Esophagus muscularis mucosa (tissue), 4 donors: ENCODE measurements around the gene PLA2G6. TPM values are rescaled to one million over a fixed set of nuclear protein-coding genes. Genes with fewer than 3 reads are reported as not detected.

Source experiments
- DNase-seq: peaks from one replicate; pipeline ENCODE4 v3.0.0-alpha.2; 2017; ENCODE audit errors: extremely low spot score
- H3K27ac ChIP-seq, 4 donors: fragments of 200-600 bp; sonication (generic); replicated peaks in 1 of 4; 1 replicate in 3 of 4; 2 replicates in 1 of 4; pipeline ENCODE4 v1.5.1; 2016 to 2019; ENCODE audit warnings: mild to moderate bottlenecking in 1 of 4
- H3K27me3 ChIP-seq, 4 donors: fragments of 200-600 bp; sonication (generic); one replicate each; pipeline versions ENCODE4 v1.5.1 to v1.6.0; 2016 to 2019
- H3K36me3 ChIP-seq, 4 donors: fragments of 200-600 bp; sonication (generic); one replicate each; pipeline ENCODE4 v1.5.1; 2016 to 2019
- H3K4me1 ChIP-seq, 4 donors: fragments of 200-600 bp; sonication (generic); one replicate each; pipeline ENCODE4 v1.5.1; 2016 to 2019
- H3K4me3 ChIP-seq, 4 donors: fragments of 200-600 bp; sonication (generic); 1 replicate in 2 of 4; 2 replicates in 2 of 4; pipeline ENCODE4 v1.5.1; 2016 to 2019; ENCODE audit warnings: mild to moderate bottlenecking in 4 of 4, moderate library complexity in 1 of 4
- H3K9me3 ChIP-seq, 4 donors: fragments of 200-600 bp; sonication (generic); 1 replicate in 3 of 4; 2 replicates in 1 of 4; pipeline ENCODE4 v1.5.1; 2016 to 2019
- EP300 ChIP-seq: sonication (generic); formaldehyde crosslinking; IDR thresholded peaks from one replicate; pipeline ENCODE4 v1.6.1; 2017; ENCODE audit warnings: antibody characterized with exemption
- POLR2A ChIP-seq: fragments of 450-650 bp; IDR thresholded peaks from one replicate; pipeline ENCODE4 v1.6.1; 2017; ENCODE audit warnings: antibody characterized with exemption, moderate library complexity, mild to moderate bottlenecking, low read depth
- POLR2AphosphoS5 ChIP-seq, 2 donors: sonication (generic); formaldehyde crosslinking; IDR thresholded peaks; one replicate each; pipeline ENCODE4 v1.6.1; 2017; ENCODE audit warnings: antibody characterized with exemption in 2 of 2
- WGBS: methylation state at CpG from one replicate; pipeline ENCODE4 v1.1.5; 2018; 5-methylcytosine and 5-hydroxymethylcytosine counted together
- intact Hi-C: fragments of 100-400 bp; cut with DNase I; formaldehyde crosslinking; loops from one replicate; pipeline ENCODE4 v1.15.1; 2023
- total RNA-seq, 4 donors: library from RNA; depleted of rRNA; stranded (reverse); fragments of >200 nt; gene quantifications; one replicate each; pipeline versions ENCODE4 v1.1.0 to v1.2.1, GENCODE V29; 2016
- TF ChIP-seq, protein P1 (sequence below), 3 experiments: fragments of 200-600 bp in 2 of 3; fragments of 450-650 bp in 1 of 3; sonication (generic) in 2 of 3; IDR thresholded peaks; one replicate each; pipeline ENCODE4 v1.5.1; 2017 to 2019; ENCODE audit warnings: antibody characterized with exemption in 3 of 3, mild to moderate bottlenecking in 2 of 3, moderate library complexity in 1 of 3

PLA2G6 gene
- total RNA-seq, 4 donors from 2014 or later: 13.9 to 18.3 (median 15.6) TPM

DNA sequence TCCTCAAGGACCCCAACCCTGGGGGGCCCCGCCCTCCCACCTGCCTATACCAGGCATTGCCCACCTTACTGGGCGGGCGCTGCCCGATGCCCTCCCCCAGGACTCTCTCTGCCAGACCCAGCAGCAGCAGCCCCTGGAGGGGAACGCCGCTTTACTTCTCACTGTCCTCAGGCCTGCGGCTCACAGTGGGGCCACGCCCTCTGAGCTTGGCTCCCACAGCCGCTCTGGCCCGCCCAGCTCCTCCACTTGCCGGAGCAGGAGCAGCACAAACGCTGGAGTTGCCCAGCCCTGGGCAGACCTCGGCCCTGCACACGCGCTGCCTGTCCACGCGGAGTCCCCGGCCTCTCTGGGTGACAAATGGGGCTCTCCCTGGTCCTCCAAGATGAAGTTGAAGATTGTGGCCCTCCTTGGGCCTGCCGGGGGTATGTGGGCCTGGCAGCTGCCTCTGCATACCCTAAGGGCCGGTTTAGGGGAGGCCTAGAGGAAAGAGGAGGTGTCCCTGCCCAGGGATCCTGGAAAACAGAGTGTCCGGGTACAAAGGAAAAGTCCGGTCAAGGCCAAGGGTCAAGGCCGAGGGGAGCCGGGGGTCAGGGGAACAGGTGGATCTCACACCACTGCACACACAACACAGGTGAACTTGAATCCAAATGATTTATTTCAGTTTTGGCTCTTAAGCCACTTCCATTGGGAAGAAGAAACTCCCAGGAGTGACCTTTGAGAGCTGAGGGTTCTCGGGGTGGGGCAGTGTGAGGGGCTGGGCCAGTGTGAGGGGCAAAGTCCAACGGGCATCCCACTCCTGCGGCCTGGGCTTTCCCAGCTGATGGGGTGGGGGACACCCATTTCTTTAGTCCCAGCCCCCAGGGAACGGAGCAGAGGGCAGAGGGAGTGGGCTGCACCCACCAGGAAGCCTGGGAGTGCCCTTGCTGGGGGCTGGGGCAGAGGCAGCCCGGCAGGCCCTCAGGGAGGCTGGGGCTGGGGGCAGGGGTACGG lies 70.5 kb downstream of the PLA2G6 start:
- no peak overlapping the region for H3K4me3 ChIP-seq
- TF ChIP-seq, protein P1, sequence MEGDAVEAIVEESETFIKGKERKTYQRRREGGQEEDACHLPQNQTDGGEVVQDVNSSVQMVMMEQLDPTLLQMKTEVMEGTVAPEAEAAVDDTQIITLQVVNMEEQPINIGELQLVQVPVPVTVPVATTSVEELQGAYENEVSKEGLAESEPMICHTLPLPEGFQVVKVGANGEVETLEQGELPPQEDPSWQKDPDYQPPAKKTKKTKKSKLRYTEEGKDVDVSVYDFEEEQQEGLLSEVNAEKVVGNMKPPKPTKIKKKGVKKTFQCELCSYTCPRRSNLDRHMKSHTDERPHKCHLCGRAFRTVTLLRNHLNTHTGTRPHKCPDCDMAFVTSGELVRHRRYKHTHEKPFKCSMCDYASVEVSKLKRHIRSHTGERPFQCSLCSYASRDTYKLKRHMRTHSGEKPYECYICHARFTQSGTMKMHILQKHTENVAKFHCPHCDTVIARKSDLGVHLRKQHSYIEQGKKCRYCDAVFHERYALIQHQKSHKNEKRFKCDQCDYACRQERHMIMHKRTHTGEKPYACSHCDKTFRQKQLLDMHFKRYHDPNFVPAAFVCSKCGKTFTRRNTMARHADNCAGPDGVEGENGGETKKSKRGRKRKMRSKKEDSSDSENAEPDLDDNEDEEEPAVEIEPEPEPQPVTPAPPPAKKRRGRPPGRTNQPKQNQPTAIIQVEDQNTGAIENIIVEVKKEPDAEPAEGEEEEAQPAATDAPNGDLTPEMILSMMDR (IDR thresholded peaks at IDR 0.05): no peak
- TF ChIP-seq POLR2AphosphoS5 (IDR thresholded peaks at IDR 0.05) (no peak), POLR2A (no peak), EP300 (no peak)
- no peaks in the 10 kb centered on the region for H3K27me3 ChIP-seq
- H3K9me3 ChIP-seq: no peaks in the 10 kb centered on the region
- peaks cover 7 to 21% (median 12%) of the 10 kb centered on the region in 4 donors for H3K4me1 ChIP-seq
- no peak overlapping the region for H3K27ac ChIP-seq
- peaks cover 0 to 31% (median 11%) of the 10 kb centered on the region in 4 donors for H3K36me3 ChIP-seq
- intact Hi-C loops: loop anchor here (10.0 kb wide), 1 partner anchor 124 kb away; no protein-coding TSS in a partner anchor
- no peak for DNase-seq
- 93% methylated on average over 21 of the region's 30 CpGs for WGBS

DNA sequence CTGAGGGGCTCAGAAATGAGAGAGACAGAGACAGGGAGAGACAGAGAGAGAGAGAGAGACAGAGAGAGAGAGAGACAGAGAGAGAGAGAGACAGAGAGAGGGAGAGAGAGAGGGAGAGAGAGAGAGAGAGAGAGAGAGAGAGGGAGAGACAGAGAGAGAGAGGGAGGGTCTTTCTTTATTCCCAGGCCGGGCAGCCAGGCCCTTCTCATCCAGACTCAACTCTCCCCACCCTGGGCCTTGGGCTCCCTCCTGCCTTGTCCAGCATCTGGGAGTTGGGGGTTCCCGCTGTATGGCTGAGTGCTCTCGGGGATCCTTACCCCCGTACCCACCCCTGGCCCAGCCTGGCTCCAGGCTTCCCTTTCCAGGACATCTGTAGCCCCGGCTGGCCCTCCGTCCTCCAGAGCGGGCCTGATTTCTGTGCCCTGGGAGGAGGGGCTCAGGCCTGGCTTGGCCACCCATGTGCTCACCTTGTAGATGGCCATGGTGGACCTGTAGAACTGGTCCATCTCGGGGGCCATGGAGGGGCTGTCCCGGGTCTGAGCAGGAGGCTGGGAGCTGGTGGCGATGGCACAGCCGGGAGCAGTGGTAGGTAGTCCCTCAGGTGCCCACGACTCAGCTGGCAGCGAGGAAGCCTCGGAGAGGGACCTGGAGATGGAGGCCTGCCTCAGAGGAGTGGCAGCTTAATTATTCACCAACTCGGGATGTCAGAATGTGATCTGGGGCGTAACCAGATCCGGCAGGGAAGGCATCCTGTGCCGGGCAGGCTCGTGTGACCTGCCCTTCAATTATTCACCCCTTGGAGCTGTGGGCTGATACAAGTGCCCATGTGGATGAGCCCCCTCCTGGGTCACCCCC lies 71.4 kb downstream of the PLA2G6 start, which contains the start of gene BAIAP2L2:
Gene BAIAP2L2, minus strand, starts transcription at position 677 of the 855 bp plus-strand sequence. Its CDS starts 159 bp downstream, at position 518.
- 83% methylated on average over 16 of the region's 19 CpGs for WGBS
- DNase-seq: no peak
- Histone ChIP-seq H3K4me3 (no peak within 1 kb of the TSS), H3K36me3 (peaks cover 0 to 22% (median 7%) of the 10 kb centered on the region in 4 donors), H3K27me3 (no peaks in the 10 kb centered on the region), H3K27ac (no peak within 1 kb of the TSS), H3K9me3 (no peaks in the 10 kb centered on the region), H3K4me1 (peaks cover 7 to 21% (median 12%) of the 10 kb centered on the region in 4 donors)
- TF ChIP-seq EP300 (no peak), POLR2A (no peak), POLR2AphosphoS5 (IDR thresholded peaks at IDR 0.05) (no peak)
- TF ChIP-seq, protein P1 (IDR thresholded peaks at IDR 0.05): no peak
- intact Hi-C loops: loop anchor here (10.0 kb wide), 1 partner anchor 125 kb away; no protein-coding TSS in a partner anchor

DNA sequence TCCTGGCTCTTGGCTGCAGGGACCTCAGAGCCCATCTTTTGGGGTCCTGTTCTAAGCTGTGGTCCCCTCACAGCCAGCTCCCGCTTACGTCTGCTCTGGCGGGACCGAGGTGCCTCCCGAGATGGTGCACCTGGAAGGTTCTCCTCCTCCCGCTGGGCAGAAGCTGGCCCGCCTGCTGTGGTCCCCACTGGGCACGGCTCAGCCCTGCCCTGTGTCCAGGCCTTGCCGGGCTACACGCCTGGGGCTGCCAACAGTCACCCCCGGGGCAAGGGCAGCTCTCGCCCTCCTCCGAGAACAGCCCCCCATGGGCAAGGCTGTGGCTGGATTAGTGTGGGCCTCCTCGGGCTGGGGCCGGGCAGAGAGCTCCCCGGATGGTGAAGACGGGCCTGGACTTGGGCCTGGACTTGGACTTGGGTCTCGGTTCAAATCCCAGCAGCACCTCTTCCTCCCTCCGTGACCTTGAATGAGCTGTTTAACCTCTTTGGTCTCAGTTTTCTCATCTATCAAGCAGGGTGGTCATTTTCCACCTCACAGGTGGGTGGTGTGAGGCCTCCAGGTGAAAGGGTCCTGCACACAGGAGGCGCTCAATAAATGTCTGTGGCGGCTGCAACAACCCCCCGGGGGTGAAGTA lies 72.1 kb downstream of the PLA2G6 start:
- no peak overlapping the region for H3K4me3 ChIP-seq
- H3K9me3 ChIP-seq: no peaks in the 10 kb centered on the region
- H3K36me3 ChIP-seq: peaks cover 0 to 22% (median 7%) of the 10 kb centered on the region in 4 donors
- intact Hi-C loops: loop anchor here (5.0 to 10.0 kb wide), 2 partner anchors 42 to 125 kb away; no protein-coding TSS in a partner anchor
- no peak for DNase-seq
- H3K4me1 ChIP-seq: peaks cover 2 to 16% (median 6%) of the 10 kb centered on the region in 4 donors
- H3K27ac ChIP-seq: no peak overlapping the region
- TF ChIP-seq, protein P1 (IDR thresholded peaks at IDR 0.05): no peak
- H3K27me3 ChIP-seq: no peaks in the 10 kb centered on the region
- WGBS: 93% methylated on average over 15 of the region's 22 CpGs

DNA sequence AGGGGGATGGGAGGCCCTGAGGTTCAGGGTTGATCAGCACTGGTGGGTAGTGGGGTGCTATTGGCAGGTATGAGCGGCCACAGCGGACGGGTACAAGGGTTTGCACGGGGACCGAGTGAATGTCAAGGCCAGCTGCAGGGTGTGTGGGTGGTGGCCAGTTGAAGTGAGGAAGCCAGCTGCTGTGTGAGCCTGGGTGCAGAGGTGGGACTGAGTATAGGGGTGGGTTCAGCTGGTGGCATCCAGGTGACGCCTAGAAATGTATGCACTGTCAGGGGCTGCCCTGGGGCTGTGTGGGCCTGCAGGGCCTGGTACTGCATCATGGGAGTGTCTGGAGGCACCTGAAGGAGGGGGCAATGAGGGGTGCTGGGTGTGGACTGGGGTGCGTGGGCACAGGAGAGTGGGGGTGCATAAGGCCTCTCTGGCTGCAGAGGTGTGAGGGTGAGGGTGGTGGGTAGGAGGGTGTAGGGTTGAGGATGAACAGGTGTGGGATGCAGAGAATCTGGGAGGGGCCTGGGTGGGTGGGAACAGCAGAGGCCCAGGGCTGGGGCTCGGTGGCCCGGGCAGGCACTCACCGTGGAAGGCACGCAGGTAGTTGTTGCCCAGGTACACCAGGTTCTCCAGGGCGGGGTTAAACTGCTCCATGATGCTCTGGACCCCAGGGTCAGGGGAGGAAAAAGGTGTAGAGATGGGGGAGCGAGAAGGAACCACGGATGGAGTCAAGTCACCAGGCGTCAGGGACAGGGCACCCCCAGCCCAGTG lies 72.9 kb downstream of the PLA2G6 start:
- no peak overlapping the region for H3K27ac ChIP-seq
- peaks cover 0 to 22% (median 7%) of the 10 kb centered on the region in 4 donors for H3K36me3 ChIP-seq
- TF ChIP-seq, protein P1 (IDR thresholded peaks at IDR 0.05): no peak
- no peak for TF ChIP-seq EP300
- no peak for TF ChIP-seq POLR2A
- TF ChIP-seq POLR2AphosphoS5 (IDR thresholded peaks at IDR 0.05): no peak
- H3K4me3 ChIP-seq: no peak overlapping the region
- no peaks in the 10 kb centered on the region for H3K27me3 ChIP-seq
- H3K4me1 ChIP-seq: peaks cover 0 to 13% (median 2%) of the 10 kb centered on the region in 4 donors
- H3K9me3 ChIP-seq: no peaks in the 10 kb centered on the region
- intact Hi-C loops: loop anchor here (5.0 kb wide), 1 partner anchor 41 kb away; no protein-coding TSS in a partner anchor
- no peak for DNase-seq
- 91% methylated on average over 15 of the region's 15 CpGs for WGBS
